Neural cell (in vitro differentiated cells): ENCODE data around the gene PHF12.

Source experiments
- EP300 ChIP-seq: fragments of 450-650 bp; conservative IDR thresholded peaks from 2 replicates; pipeline ENCODE4 v1.6.1; 2014; ENCODE audit warnings: antibody characterized with exemption, mild to moderate bottlenecking, moderate library complexity; ENCODE audit not compliant: poor library complexity, severe bottlenecking
- EZH2 ChIP-seq: fragments of 200-600, 300-800 bp; shearing (Covaris generic), sonication (generic); IDR thresholded peaks from 2 replicates; pipeline ENCODE4 v1.6.1; 2014; ENCODE audit warnings: antibody characterized with exemption, low read length, borderline replicate concordance, mild to moderate bottlenecking; ENCODE audit not compliant: insufficient read depth, poor library complexity, severe bottlenecking
- POLR2AphosphoS5 ChIP-seq: IDR thresholded peaks from 2 replicates; pipeline ENCODE4 v1.6.1; 2012
- RAD21 ChIP-seq: fragments of 450-650 bp; conservative IDR thresholded peaks from 2 replicates; pipeline ENCODE4 v1.6.1; 2014; ENCODE audit warnings: antibody characterized with exemption, mild to moderate bottlenecking, moderate library complexity
- TAF1 ChIP-seq: IDR thresholded peaks from 2 replicates; pipeline ENCODE4 v1.6.1; 2012; ENCODE audit warnings: low read depth
- TF ChIP-seq, protein P1 (sequence below): fragments of 450-650 bp; IDR thresholded peaks from 2 replicates; pipeline ENCODE4 v1.5.1; 2014; ENCODE audit warnings: antibody characterized with exemption, mild to moderate bottlenecking, moderate library complexity; ENCODE audit not compliant: poor library complexity, severe bottlenecking

DNA sequence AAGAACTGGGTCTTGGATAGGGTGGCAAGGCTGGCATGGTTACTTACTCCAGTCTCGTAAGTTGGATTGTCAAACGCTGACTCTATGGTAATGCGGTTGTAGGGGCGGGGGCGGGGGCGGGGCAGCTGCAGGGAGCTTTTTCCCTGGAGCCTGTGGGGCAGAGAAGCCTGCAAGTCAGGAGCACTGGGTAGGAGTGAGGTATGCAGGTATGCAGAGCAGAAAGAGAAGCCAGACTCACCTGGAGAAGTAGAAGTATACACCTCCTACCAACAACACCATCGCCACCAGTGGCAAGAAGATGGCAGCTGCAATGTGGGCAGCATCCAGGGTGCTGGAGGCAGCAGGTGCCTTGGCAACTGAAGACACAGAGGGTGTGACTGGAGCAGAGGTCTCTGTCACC, 4.8 kb upstream of the PHF12 start:
- TF ChIP-seq, protein P1, sequence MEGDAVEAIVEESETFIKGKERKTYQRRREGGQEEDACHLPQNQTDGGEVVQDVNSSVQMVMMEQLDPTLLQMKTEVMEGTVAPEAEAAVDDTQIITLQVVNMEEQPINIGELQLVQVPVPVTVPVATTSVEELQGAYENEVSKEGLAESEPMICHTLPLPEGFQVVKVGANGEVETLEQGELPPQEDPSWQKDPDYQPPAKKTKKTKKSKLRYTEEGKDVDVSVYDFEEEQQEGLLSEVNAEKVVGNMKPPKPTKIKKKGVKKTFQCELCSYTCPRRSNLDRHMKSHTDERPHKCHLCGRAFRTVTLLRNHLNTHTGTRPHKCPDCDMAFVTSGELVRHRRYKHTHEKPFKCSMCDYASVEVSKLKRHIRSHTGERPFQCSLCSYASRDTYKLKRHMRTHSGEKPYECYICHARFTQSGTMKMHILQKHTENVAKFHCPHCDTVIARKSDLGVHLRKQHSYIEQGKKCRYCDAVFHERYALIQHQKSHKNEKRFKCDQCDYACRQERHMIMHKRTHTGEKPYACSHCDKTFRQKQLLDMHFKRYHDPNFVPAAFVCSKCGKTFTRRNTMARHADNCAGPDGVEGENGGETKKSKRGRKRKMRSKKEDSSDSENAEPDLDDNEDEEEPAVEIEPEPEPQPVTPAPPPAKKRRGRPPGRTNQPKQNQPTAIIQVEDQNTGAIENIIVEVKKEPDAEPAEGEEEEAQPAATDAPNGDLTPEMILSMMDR, result no peak
- no peak for TF ChIP-seq RAD21
- no peak for TF ChIP-seq EZH2
- no peak for TF ChIP-seq POLR2AphosphoS5
- no peak for TF ChIP-seq TAF1
- no peak for TF ChIP-seq EP300
